Germinal center (tissue), 1 donor: ENCODE data around the gene FOXD1.

Experiments used
- DNase-seq: peaks from one replicate; pipeline ENCODE4 v3.0.0; 2012; ENCODE audit warnings: mixed read lengths, low spot score

Gene FOXD1

DNA sequence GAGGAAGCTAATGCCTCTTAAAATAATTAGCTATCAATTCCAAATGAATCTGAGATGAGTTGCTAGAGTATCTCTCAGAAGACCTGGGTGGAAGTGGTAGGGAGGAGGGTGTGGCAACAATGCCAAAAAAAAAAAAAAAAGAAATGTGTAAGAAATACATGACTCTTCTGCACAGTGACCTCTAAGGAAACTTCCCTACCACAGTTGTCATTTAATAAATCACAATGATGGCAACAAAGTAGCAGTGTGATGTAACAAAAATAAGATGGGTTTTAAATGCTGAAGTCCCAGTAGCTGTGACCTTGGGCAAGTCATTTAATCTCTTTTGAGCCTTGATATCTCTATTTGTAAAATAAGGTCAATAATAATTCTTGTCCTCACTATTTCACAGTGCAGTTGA lies 7.2 kb downstream of the FOXD1 start:
- DNase-seq: no peak

DNA sequence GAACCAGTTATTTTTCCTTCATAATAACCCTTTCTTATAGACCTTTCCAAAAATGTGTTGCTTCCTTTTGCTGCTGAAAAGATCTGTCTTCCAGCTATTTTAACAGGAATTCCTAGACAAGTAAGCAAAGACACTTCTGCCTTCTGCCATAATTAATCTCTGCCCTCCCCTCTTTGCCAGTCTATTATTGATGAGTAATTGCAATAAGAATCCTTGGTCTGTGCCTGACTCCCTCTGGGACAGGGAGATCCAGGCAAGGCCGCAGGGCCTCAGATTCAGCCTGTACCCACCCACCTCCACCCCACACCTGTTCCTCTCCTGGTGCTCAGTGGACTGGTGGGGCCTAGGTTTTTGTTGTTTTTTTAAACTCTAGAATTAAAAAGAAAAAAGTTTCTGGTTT lies 8.3 kb downstream of the FOXD1 start:
- DNase-seq: no peak

DNA sequence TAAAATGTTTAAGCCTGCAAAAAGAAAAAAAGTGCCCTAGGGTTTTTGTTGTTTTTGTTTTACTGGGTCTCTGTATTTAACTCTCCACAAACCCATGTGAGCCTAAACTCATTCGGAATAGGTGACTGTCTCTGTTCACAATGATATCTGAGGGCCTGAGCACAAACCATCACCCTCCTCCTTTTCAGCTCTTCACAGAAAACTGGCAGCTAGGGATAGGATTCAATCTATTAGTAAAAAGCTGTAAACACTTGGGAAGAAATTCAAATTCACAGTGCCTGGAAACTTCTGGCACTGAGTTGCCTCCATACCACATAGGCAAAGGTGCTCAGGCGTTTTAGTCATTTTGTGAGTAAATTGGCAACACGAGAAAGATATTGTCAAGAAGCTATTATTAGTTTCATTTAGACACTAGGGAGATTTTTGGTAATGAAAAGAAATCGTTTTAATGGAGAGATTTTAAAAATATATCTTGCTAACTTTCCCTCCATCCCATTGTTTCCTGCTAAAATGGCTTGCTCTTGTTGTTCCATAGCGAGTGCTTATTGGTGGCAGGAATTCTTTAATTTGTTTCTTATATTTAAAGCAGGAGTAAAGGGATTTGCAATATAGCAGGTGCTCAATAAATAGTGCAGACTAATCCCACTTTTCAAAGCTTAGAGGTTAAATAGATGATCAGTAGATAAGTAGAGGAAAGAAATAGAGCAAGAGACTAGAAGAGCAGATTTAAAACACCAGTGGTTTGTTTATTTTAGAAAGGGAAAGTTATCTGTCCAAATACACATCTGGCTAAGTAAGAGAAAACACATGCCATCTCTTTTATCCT lies 9.7 kb downstream of the FOXD1 start:
- no peak for DNase-seq

DNA sequence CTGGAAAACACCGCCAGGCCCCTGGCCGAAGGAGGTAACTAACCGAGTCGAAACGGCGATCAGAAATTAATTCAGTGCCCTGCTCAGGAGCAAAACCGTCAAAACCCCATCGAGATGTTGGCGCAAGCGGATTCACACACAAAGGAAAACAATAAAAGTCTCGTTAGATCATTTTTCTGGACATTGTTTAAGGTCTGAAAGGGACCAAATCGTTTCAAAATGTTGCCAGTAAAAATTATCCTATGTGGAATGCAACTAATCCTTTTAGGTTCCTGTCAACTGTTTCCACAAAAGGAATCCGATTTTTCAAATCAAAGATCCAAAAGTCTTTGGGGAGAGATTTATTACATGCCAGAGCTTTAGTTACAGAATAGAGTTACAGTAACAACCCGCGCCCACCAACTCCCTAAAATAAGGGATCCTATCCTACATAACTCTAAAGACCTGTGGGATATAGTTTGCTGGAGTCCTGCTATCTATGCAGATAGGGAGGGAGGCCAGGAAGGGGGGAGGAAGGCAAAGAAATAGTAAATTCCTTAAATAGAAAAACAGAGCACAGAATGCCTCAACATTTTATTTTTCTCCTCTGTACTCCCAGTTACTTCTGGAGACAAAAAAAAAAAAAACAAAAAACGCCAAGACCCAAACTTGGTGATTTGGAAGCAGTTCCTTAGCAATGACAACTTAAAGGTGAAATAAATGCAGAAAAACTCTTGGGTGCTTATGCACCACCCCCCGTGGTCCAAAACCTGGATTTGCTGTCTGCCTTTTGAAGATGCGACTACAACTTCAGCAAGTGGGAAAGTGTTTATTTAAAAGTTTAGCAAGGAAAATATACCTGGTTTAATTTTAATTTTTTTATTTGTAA lies 10.6 kb downstream of the FOXD1 start:
- no peak for DNase-seq

DNA sequence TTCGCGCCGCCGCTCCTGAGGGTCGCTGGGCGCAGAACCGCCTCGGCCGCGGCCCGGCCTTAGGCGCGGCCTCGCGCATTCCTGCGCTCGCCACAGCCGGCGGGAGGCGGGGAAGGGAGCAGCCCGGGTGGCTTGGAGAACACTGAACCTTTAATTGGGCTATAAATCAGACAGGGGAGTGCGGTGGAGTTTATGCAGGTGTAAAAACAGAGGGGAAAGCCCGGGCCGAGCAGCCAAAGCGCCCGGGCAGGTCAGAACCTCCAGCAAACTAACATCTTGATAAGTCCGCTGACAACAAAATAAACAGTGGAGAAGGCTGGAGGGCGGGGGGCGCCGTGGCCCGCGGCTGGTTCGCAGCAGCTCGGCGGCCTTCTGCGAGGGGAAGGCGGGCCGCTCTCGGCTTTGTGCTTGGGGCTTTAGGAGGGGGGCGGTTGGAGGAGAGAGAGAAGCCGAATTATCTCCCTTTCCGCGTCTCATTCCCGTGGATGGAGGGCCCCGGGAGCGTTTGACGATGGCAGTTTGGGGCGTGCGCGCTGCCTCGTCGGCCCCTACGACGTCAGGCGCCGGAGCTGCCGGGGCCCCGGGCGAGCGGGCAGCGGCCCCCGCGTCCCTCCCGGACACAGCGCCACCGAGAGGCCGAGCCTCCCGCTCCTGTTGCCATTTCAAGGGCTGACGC lies 11.3 kb downstream of the FOXD1 start:
- peak; percentile 10 for DNase-seq

DNA sequence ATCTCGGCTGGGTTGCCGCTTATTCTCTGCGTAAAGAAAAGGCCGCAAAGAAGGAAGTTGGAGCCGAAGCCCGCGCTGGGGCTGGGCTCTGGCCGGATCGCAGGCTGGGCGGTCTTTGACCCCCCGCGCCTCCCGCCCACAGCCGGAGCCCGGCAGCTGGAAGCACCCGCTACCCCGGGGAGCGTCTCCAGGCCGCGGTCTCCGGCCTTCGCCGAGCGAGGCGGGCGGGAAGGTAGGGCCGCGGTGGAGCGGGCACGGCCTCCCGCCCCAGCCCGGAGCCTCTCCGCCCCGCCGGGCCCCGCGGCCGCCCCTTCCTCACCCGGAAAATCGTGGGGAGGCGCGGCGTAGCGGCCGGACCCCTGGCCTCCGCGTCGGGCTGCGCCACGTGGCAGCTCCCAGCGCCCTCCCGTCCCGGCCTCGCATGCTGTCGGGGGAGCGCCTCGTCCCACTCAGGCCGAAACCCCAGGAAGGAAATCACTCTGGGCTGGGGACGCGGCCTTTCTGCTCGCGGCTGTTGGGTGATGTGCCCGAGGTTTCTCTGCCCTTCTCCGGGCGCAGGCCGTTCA lies 12.0 kb downstream of the FOXD1 start:
- peak; percentile 6 for DNase-seq

DNA sequence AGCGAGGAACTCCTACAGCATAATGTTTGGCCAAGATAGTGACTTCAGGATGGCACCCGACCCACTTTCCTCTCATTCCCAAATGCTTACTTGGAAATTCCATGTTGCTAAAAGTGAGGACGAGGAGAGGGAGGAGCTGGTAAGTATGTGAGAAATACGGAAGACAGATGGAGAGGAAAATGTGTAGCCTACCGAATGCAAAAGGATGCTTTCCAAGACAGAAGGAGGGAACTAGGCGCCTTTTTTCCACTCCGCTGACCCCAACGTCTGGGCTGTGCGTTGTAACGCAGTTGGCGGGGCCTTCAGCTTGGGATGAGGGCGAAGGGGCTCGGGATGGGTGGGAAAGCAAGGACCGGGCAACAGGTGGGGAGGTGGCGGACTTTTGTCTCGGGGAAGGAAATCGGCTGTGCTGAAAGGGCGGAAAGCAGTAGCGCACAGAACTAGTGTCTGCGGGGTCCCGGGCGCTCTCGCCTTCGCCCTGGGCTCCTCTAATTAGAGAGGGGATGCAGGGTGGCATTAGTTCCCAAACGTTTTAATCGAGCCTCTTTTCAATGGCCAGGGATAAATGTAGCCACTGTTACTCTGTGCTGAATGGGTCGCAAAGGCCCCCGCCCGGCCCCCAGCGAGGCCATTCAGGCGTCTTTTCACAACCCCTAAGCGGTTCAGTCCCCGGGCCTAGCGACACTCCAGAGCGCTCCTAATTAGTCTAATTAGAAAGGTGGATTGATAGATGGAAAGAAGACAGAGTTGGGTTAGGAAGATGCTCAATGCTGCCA lies 12.6 kb downstream of the FOXD1 start:
- no peak for DNase-seq

DNA sequence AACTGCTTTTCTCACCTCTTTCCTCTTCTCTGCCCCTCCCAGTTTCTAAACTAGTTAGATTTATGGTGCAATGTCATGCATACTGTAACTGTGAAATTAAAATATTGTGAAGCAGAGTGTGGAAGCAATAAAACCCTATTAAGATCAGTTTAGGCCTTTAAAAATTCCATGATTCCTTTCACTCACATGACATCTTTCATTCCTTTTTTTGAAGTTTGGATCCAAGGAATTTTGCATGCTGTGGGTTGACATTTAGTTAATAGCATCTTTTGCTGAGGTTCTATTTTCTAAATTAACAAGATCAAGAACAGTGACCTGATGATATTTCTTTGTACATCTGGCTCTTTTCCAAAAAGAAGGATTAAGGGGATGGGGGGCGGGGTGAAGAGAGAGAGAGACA lies 13.7 kb downstream of the FOXD1 start:
- no peak for DNase-seq

DNA sequence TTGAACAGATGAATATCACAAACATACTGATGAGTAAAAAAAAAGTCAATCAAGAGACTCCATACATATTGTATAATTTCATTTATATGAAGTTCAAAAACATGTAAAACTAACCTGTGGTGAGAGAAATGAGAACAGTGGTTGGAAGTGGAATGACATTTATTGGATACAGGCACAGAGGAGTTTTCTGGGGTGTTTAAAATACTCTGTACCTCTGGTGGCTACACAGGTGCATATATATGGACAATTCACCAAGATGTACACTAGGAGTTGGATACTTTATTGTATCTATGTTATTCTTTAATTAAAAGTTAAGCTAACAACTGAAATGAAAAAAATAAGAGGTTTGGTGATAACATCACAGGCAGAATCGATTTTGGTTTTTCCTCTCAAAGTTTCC lies 14.1 kb downstream of the FOXD1 start:
- no peak for DNase-seq

DNA sequence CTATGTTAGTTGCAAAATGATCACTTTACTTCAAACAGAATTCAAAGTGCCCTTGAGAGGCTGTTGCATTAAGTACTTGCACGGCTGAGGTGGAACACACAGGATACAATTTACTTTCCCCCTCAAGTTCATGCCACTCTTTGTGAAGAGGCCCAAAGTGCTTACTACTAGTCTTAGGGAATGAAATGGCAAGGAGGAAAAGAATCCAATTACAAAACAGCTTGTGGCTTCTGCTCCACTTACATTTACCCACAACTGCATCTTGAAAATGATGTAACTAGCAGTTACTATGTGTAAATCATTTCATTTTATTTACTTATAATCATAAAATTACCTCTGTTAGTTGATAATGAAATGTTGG lies 14.6 kb downstream of the FOXD1 start:
- no peak for DNase-seq

DNA sequence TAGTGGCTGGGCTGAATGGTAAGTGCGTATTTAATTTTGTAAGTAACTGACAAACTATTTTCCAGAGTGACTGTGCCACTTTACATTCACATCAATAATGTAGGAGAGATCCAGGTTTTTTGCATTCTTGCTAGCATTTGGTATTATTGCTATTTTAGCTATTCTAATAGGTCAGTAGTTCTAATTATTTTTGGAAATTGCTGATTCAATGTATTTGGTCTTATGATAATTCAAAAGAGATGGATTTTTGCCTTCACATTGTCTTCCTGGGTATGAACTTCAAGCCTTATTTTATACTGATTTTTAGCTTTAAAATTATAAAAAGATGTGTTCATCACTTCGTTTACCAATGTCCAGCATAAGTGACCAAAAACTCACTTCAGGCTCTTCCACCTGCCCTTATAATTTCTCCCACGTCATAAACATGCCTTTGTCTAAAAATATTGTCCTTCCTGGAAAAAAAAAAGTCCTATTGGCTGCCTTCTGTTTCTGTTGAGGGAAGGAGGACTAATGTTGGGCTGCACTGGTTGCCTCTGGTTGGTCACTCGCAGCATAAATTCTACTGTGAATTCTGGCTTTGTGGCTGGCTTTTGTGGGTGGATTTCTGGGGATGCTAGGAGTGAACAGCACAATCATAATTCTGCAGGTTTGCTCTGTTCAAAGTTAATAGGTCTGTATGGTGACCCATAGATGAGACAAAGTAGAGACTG lies 15.2 kb downstream of the FOXD1 start:
- no peak for DNase-seq

DNA sequence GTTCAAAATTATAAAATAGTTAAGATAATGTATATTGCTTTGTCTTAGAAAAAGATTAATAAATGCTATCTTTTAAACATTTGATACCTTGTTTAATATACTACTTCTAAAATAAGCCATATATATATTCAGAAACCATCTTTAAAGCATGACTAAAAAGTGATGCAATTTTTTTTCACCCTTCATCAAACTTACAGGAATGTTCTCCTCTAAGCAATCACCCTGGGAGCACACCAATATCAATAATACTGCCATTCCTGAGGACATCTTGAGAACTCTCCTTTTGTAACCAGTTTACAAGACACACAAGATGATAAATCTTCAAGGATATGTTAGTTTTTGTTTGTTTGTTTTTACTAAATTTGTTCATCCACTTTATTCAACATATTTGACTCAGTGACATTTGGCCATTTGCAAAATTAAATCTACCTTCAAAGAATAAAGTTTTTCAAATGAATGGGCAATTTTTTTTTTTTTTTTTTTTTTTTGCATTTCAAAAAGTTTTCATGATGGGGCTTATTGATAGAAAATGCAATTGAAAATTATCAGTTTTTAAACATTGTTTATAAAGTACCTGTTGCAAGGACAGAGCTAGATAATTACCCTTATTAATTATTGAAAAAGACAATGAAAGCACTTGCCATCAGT lies 17.2 kb downstream of the FOXD1 start:
- DNase-seq: no peak

DNA sequence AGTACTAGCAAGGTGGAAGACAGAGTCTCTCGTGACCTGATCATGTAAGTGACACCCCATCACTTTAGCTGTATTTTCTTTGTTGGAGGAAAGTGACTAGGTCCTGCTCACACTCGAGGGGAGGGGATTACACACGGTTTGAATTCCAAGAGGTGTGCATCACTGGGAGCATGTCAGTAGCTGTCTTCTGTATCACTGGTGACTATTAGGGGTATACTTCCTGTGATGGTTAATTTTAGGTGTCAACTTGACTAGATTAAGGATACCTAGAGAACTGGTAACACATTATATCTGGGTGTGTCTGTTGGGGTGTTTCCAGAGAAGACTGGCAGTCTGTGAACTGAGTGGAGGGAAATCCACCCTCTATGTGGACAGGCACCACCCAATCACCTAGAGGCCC lies 22.5 kb downstream of the FOXD1 start:
- no peak for DNase-seq

DNA sequence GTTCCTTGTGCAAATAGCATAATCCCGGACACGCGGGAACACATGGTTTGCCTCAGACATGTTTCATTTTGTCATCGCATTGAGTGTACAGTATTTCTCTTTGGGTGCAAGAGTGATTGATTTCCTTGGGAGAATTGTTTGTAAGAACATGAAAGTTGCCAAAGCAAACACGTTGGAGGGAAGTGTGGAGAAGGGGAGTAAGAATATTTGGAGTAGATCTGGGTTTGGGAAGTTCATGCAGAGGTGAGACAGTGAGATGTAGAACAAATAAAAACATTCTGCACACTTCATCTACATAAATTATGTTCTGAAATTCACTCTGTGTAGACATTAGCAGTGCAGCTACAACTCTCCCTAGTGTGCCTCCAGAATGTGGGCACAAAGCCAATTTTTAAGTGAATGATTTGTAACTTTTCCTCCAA lies 24.0 kb downstream of the FOXD1 start:
- DNase-seq: no peak

DNA sequence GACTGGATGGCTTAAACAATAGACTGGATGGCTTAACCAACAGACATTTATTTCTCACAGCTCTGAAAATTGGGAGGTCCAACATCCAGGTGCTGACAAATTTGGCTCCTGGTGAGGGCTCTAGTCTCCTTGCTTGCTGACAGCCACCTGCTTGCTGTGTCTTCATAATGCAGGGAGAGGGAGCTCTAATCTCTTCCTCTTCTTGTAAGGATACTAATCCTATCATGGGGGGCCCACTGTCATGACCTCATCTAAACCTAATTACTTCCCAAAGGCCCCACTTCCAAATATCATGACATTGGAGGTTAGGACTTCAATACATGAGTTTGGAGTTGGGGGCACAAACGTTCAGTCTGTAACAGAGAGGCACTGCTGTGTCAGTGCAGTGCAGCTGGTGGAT lies 26.4 kb downstream of the FOXD1 start:
- DNase-seq: no peak

DNA sequence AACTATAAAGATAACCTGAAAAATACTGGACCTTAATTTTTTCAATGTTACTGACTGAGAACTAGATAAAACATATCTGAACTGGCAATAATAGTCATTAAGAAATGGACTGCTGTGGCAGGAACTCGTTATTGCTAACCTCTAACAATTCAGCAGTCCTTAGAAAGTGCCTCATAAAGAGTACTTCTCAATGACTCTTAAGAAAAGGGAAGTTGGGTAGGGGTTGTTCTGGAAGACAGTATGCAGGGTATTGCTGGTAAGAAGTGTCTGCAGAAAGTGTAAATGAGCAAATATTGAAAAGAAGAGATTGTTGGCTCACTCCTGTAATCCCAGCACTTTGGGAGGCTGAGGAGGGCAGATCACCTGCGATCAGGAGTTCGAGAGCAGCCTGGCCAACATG lies 27.9 kb downstream of the FOXD1 start:
- no peak for DNase-seq

DNA sequence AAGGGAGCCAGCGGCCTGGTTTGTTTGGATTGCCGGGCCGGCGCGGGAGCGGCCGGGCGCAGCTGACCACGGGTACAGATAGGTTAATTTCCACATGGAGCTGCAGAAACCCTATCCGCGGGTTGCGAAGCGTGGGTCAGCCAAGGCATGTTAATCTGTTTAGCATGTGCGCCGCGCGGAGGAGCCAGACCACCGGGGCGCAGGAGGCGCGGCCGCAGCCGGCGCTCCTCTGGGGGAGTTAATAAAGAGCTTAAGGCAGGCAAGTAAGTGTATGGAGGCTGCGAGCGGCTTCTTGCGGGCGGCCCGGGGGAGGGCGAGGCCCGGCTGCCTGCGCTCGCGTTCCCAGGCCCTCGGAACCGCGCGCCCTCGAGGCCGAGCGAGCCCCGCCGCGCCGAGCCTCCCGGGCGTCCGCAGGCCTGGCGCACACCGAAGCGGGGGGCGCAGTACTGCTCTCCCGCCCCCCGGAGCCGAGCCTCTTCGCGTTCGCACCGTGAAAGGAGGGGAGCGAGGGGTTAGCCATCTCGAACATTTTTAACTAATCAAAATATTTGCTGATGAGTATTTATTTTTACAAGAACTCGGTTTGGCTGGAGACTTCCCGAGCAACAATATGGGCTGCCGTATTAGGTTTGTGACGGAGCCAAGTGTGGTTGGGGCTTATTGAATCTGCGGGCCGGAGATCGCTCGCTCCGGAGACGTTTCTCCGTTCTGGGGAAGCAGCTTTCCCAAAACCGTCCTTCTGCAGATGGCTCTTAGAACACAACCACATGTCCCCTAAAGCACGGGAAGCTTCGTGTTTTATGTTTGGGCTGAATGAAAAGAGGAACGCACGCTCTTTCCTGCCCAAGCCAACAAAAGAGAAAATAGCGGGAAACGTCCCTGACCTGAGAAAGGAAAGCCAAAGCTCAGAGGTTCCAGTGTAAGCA lies 28.8 kb downstream of the FOXD1 start:
- DNase-seq: no peak

DNA sequence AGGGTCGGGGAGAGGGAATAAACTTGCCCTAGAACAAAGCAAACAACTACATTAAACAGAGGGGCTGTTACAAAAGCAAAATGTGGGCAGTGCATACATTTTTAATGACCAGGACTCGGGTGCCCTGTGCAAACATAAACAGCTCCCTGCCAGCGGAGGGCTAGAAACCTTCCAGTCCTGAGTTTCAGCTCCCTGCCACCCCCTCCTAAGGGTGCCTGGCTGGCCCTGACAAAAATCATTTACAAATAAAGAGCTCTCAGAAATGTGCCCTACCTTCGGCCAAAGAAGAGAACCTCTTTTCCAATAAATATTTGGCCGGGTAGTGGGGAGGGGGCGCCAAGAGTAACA lies 29.5 kb downstream of the FOXD1 start:
- DNase-seq: no peak

DNA sequence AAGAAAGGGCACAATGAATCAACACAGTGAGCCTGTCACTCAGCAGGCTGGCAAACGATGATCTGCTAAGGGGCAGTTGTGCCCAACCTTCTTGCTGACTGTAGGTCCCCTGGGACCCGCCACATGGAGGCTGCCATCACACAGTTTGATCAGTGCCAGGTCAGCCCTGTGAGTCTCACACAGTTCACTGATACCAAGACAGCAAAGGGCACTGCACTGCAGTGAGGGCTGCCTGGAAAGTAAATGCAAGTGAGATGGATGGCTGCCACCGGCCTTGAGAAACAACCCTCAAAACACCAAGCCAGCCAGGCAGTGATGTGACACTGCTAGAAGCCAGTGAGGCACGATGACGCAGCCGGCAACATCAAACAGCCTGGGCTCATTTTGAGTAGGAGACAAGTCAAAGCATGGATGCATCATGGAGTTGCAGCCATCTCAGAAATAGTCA lies 30.3 kb downstream of the FOXD1 start:
- no peak for DNase-seq
